NCI-H2196 treated with DMSO at 0.1 percent for 48 hours (cell line): ENCODE measurements around the gene YPEL2.
"Not testable (repeated sequence)": the region's sequence is repeated elsewhere in the genome, so short reads cannot be mapped to it uniquely, and the experiment has no call there.

Experiments used
- DNase-seq: peaks from one replicate; lab custom pipeline; 2025; ENCODE audit not compliant: unreplicated experiment; lab: John Stamatoyannopoulos, UW

Gene YPEL2

GRCh38 chr17:59404471-59404870 is 73.0 kb downstream of the YPEL2 start:
- no peak for DNase-seq

- DNase-seq, result no peak
Observed at GRCh38 chr17:59405944-59406705, 74.7 kb downstream of the YPEL2 start.

- peak; percentile 90 for DNase-seq
Observed at GRCh38 chr17:59406808-59407381, 75.4 kb downstream of the YPEL2 start.

- DNase-seq, result no peak
Observed at GRCh38 chr17:59409336-59410048, 78.0 kb downstream of the YPEL2 start.

- no peak for DNase-seq
Observed at GRCh38 chr17:59410049-59410437, 78.6 kb downstream of the YPEL2 start.

GRCh38 chr17:59412431-59412830 is 81.0 kb downstream of the YPEL2 start:
- DNase-seq, result not testable (repeated sequence)

GRCh38 chr17:59413014-59413766 is 81.7 kb downstream of the YPEL2 start:
- DNase-seq, result no peak

GRCh38 chr17:59415397-59415796 is 83.9 kb downstream of the YPEL2 start:
- no peak for DNase-seq

GRCh38 chr17:59416184-59416583 is 84.7 kb downstream of the YPEL2 start:
- no peak for DNase-seq

- no peak for DNase-seq
Observed at GRCh38 chr17:59417452-59417851, 86.0 kb downstream of the YPEL2 start.

GRCh38 chr17:59418732-59419166 is 87.3 kb downstream of the YPEL2 start:
- no peak for DNase-seq

- DNase-seq, result no peak
Observed at GRCh38 chr17:59420901-59421300, 89.4 kb downstream of the YPEL2 start.

- no peak for DNase-seq
Observed at GRCh38 chr17:59421722-59422121, 90.3 kb downstream of the YPEL2 start.

- DNase-seq, result no peak
Observed at GRCh38 chr17:59423137-59423724, 91.8 kb downstream of the YPEL2 start.

GRCh38 chr17:59423903-59424302 is 92.4 kb downstream of the YPEL2 start:
- DNase-seq, result no peak

- DNase-seq, result no peak
Observed at GRCh38 chr17:59424331-59424730, 92.9 kb downstream of the YPEL2 start.

- DNase-seq, result no peak
Observed at GRCh38 chr17:59425085-59425931, 93.9 kb downstream of the YPEL2 start.

- no peak for DNase-seq
Observed at GRCh38 chr17:59426031-59426430, 94.6 kb downstream of the YPEL2 start.

GRCh38 chr17:59427425-59427921 is 96.0 kb downstream of the YPEL2 start:
- DNase-seq, result no peak

- no peak for DNase-seq
Observed at GRCh38 chr17:59427996-59428395, 96.5 kb downstream of the YPEL2 start.
